HepG2 (cell line): Measurements from ENCODE around the gene C3orf22. TPM values are rescaled to one million over a fixed set of nuclear protein-coding genes. Genes with fewer than 3 reads are reported as not detected.
A peak's percentile ranks its signal among the peaks of the same experiment; 100 is the strongest.

Experiments
- CHD2 ChIP-seq: IDR thresholded peaks from 2 replicates; pipeline ENCODE4 v1.6.1; 2011; ENCODE audit warnings: low read depth, low read length, improper control_type of control experiment
- FOXP1 ChIP-seq, 2 experiments: fragments of 450-650 bp in 1 of 2; IDR thresholded peaks; 2 replicates each; pipeline ENCODE4 v1.6.1; 2017 to 2018; ENCODE audit warnings: antibody characterized with exemption in 1 of 2
- KDM4B ChIP-seq: sonication (generic); formaldehyde crosslinking; IDR thresholded peaks from 2 replicates; pipeline ENCODE4 v1.4.0; 2020; ENCODE audit warnings: missing genetic modification reagents
- ONECUT2 ChIP-seq: sonication (generic); formaldehyde crosslinking; IDR thresholded peaks from 2 replicates; pipeline ENCODE4 v1.4.0; 2020; ENCODE audit warnings: missing genetic modification reagents
- POLR2G ChIP-seq: fragments of 200-400 bp; formaldehyde crosslinking; IDR thresholded peaks from 2 replicates; pipeline ENCODE4 v1.6.1; 2018; ENCODE audit warnings: mild to moderate bottlenecking, low read depth, low read length, moderate library complexity
- PRPF4 ChIP-seq: fragments of 200-400 bp; formaldehyde crosslinking; IDR thresholded peaks from 2 replicates; pipeline ENCODE4 v1.6.1; 2016; ENCODE audit warnings: low read length, low read depth; ENCODE audit not compliant: poor library complexity, severe bottlenecking
- RBFOX2 ChIP-seq: fragments of 200-400 bp; formaldehyde crosslinking; IDR thresholded peaks from 2 replicates; pipeline ENCODE4 v1.6.1; 2017; ENCODE audit warnings: low read depth, mild to moderate bottlenecking, low read length
- SUZ12 ChIP-seq: fragments of 150-350 bp; IDR thresholded peaks from 2 replicates; pipeline ENCODE4 v1.6.1; 2014; ENCODE audit warnings: low read depth, low read length
- TOE1 ChIP-seq: sonication (generic); formaldehyde crosslinking; IDR thresholded peaks from 2 replicates; pipeline ENCODE4 v1.4.0; 2020; ENCODE audit warnings: mild to moderate bottlenecking, missing genetic modification reagents
- ZFP37 ChIP-seq: sonication (generic); formaldehyde crosslinking; IDR thresholded peaks from 2 replicates; pipeline ENCODE4 v1.4.0; 2020; ENCODE audit warnings: missing genetic modification reagents, borderline replicate concordance
- ZMAT3 ChIP-seq: sonication (generic); formaldehyde crosslinking; conservative IDR thresholded peaks from 2 replicates; pipeline ENCODE4 v1.7.0; 2021; ENCODE audit warnings: missing genetic modification reagents
- ZNF225 ChIP-seq: sonication (generic); formaldehyde crosslinking; IDR thresholded peaks from 2 replicates; pipeline ENCODE4 v1.4.0; 2020; ENCODE audit warnings: mild to moderate bottlenecking, missing genetic modification reagents
- polyA plus RNA-seq, 8 experiments: library from polyadenylated mRNA; depleted of rRNA in 3 of 8; stranded (reverse) in 7 of 8; unstranded in 1 of 8; fragments of >200 nt; fragmentation: Illumina TruSeq in 4 of 8; extraction: Trizol in 4 of 8; gene quantifications; 2 replicates each; pipeline versions ENCODE4 v1.2.1 to v1.2.3, GENCODE V29; 2011 to 2016; ENCODE audit warnings: low read depth in 4 of 8, missing spikeins in 1 of 8, mixed read lengths in 1 of 8; ENCODE audit not compliant: insufficient read depth in 1 of 8
- total RNA-seq, 5 experiments: library from RNA; depleted of rRNA; stranded (reverse); fragments of >200 nt; fragmentation: Illumina TruSeq; extraction: Trizol; gene quantifications; 2 replicates each; pipeline ENCODE4 v1.2.3, GENCODE V29; 2016; ENCODE audit warnings: low read depth in 1 of 5
- TF ChIP-seq, protein P1 (sequence below): sonication (generic); formaldehyde crosslinking; IDR thresholded peaks from 2 replicates; pipeline ENCODE4 v1.4.0; 2020; ENCODE audit warnings: low read depth, mild to moderate bottlenecking, missing genetic modification reagents
- TF ChIP-seq, protein P2 (sequence below), 2 experiments: fragments of 450-650 bp in 1 of 2; sonication (generic) in 1 of 2; formaldehyde crosslinking; IDR thresholded peaks; 2 replicates each; pipeline versions ENCODE4 v1.5.0 to v1.8.0; 2020 to 2022; ENCODE audit warnings: mild to moderate bottlenecking in 1 of 2, missing genetic modification reagents in 1 of 2
- TF ChIP-seq, protein P3 (sequence below): fragments of 450-650 bp; IDR thresholded peaks from 2 replicates; pipeline ENCODE4 v1.6.1; 2017
- TF ChIP-seq, protein P4 (sequence below): IDR thresholded peaks from 2 replicates; pipeline ENCODE4 v1.6.1; 2012; ENCODE audit warnings: low read depth, low read length, improper control_type of control experiment
- TF ChIP-seq, protein P5 (sequence below): IDR thresholded peaks from 2 replicates; pipeline ENCODE4 v1.6.1; 2012; ENCODE audit warnings: low read length, improper control_type of control experiment
- TF ChIP-seq, protein P6 (sequence below): IDR thresholded peaks from 2 replicates; pipeline ENCODE4 v1.6.1; 2016; ENCODE audit warnings: missing biosample characterization, missing genetic modification reagents, low read depth

The C3orf22 gene
- total and polyA plus RNA-seq, 2 of the 13 experiments (the other 11 are each of a cell fraction or from before 2014, with no cell fraction given) = not detected

DNA sequence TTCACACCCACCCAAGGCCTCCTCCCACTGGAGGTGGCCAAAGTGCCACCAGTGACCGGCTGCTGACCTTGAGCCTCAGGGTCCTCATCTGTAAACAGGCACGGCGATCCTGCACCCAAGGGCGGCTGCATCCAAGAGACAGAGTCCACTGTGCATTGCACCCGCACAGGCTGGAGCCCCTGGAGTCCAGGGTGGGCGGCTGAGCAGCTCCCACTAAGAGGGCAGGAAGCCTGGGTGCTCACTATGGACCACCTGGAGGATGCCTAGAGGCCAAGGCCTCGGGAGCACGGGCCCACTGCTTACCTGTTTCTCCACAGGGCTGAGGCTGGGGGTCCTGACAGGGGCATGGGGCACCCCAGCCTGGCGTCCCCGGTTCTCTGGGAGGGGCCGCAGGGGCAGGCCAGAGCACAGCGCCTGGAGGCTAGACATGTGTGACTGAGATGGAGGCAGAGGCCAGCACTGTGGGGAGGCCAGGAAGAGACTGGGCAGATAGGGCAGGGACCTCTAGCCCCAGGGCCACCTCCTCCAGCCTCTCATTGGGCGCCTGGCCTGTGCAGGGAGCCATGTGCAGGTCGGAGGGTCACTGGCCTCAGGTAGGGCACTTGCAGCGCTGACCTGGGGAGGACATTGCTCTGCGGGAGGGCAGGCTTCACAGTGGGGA is 41.3 kb downstream of the C3orf22 start, which contains the start of gene UROC1 (continued):
- TF ChIP-seq, protein P1, sequence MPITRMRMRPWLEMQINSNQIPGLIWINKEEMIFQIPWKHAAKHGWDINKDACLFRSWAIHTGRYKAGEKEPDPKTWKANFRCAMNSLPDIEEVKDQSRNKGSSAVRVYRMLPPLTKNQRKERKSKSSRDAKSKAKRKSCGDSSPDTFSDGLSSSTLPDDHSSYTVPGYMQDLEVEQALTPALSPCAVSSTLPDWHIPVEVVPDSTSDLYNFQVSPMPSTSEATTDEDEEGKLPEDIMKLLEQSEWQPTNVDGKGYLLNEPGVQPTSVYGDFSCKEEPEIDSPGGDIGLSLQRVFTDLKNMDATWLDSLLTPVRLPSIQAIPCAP (CRISPR knock-in tag) = no peak
- TF ChIP-seq, protein P2, sequence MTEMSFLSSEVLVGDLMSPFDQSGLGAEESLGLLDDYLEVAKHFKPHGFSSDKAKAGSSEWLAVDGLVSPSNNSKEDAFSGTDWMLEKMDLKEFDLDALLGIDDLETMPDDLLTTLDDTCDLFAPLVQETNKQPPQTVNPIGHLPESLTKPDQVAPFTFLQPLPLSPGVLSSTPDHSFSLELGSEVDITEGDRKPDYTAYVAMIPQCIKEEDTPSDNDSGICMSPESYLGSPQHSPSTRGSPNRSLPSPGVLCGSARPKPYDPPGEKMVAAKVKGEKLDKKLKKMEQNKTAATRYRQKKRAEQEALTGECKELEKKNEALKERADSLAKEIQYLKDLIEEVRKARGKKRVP (CRISPR knock-in tag; IDR thresholded peaks at IDR 0.05) = no peak
- TF ChIP-seq, protein P3, sequence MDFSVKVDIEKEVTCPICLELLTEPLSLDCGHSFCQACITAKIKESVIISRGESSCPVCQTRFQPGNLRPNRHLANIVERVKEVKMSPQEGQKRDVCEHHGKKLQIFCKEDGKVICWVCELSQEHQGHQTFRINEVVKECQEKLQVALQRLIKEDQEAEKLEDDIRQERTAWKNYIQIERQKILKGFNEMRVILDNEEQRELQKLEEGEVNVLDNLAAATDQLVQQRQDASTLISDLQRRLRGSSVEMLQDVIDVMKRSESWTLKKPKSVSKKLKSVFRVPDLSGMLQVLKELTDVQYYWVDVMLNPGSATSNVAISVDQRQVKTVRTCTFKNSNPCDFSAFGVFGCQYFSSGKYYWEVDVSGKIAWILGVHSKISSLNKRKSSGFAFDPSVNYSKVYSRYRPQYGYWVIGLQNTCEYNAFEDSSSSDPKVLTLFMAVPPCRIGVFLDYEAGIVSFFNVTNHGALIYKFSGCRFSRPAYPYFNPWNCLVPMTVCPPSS = no peak
- TF ChIP-seq RBFOX2 = peak; percentile 45
- TF ChIP-seq, protein P4, sequence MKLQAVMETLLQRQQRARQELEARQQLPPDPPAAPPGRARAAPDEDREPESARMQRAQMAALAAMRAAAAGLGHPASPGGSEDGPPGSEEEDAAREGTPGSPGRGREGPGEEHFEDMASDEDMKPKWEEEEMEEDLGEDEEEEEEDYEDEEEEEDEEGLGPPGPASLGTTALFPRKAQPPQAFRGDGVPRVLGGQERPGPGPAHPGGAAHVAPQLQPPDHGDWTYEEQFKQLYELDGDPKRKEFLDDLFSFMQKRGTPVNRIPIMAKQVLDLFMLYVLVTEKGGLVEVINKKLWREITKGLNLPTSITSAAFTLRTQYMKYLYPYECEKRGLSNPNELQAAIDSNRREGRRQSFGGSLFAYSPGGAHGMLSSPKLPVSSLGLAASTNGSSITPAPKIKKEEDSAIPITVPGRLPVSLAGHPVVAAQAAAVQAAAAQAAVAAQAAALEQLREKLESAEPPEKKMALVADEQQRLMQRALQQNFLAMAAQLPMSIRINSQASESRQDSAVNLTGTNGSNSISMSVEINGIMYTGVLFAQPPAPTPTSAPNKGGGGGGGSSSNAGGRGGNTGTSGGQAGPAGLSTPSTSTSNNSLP = no peak
- no peak for TF ChIP-seq PRPF4
- TF ChIP-seq KDM4B (CRISPR knock-in tag) = no peak
- TF ChIP-seq, protein P5, sequence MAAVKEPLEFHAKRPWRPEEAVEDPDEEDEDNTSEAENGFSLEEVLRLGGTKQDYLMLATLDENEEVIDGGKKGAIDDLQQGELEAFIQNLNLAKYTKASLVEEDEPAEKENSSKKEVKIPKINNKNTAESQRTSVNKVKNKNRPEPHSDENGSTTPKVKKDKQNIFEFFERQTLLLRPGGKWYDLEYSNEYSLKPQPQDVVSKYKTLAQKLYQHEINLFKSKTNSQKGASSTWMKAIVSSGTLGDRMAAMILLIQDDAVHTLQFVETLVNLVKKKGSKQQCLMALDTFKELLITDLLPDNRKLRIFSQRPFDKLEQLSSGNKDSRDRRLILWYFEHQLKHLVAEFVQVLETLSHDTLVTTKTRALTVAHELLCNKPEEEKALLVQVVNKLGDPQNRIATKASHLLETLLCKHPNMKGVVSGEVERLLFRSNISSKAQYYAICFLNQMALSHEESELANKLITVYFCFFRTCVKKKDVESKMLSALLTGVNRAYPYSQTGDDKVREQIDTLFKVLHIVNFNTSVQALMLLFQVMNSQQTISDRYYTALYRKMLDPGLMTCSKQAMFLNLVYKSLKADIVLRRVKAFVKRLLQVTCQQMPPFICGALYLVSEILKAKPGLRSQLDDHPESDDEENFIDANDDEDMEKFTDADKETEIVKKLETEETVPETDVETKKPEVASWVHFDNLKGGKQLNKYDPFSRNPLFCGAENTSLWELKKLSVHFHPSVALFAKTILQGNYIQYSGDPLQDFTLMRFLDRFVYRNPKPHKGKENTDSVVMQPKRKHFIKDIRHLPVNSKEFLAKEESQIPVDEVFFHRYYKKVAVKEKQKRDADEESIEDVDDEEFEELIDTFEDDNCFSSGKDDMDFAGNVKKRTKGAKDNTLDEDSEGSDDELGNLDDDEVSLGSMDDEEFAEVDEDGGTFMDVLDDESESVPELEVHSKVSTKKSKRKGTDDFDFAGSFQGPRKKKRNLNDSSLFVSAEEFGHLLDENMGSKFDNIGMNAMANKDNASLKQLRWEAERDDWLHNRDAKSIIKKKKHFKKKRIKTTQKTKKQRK = no peak
- TF ChIP-seq, protein P6, sequence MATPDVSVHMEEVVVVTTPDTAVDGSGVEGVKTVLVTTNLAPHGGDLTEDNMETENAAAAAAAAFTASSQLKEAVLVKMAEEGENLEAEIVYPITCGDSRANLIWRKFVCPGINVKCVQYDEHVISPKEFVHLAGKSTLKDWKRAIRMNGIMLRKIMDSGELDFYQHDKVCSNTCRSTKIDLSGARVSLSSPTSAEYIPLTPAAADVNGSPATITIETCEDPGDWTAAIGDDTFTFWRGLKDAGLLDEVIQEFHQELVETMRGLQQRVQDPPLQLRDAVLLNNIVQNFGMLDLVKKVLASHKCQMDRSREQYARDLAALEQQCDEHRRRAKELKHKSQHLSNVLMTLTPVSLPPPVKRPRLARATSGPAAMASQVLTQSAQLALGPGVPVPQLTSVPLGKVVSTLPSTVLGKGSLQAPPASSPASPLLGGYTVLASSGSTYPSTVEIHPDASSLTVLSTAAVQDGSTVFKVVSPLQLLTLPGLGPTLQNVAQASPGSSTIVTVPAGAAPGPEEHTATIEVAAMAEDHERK = no peak
- TF ChIP-seq POLR2G = peak; percentile 31; the same call in 1 of the 2 replicates
- TF ChIP-seq ZFP37 = no peak
- TF ChIP-seq SUZ12 = no peak
- no peak for TF ChIP-seq FOXP1 (IDR thresholded peaks at IDR 0.05)
- TF ChIP-seq FOXP1 (CRISPR knock-in tag; IDR thresholded peaks at IDR 0.05) = peak; percentile 39
- TF ChIP-seq ONECUT2 = no peak
- no peak for TF ChIP-seq ZMAT3 (CRISPR knock-in tag)
- no peak for TF ChIP-seq TOE1 (CRISPR knock-in tag)
- no peak for TF ChIP-seq CHD2
- TF ChIP-seq ZNF225 = no peak
